ENCODE measurements around the gene CERS6. TPM values are rescaled to one million over a fixed set of nuclear protein-coding genes. Genes with fewer than 3 reads are reported as not detected.

The CERS6 gene
- total RNA-seq, 2 experiments from 2014 or later = 8.9 to 9.2 TPM

GRCh38 chr2:168449419-168449818, 6.7 kb upstream of the CERS6 start:
- peaks cover 4% of the 10 kb centered on the region for H3K36me3 Mint-ChIP-seq
- H3K27ac Mint-ChIP-seq = no peak overlapping the region
- peaks cover 9% of the 10 kb centered on the region for H3K4me1 Mint-ChIP-seq (ENCODE audit: low read depth)
- no peak for DNase-seq
- intact Hi-C loops (cut with micrococcal nuclease) = no loop called here
- ChIA-PET POLR2A (no interaction called here), CTCF (no interaction called here)
- no peak overlapping the region for H3K4me3 Mint-ChIP-seq
- peaks cover 14% of the 10 kb centered on the region for H3K9me3 Mint-ChIP-seq
- peaks cover 2% of the 10 kb centered on the region for H3K27me3 Mint-ChIP-seq

GRCh38 chr2:168450171-168450570, 5.9 kb upstream of the CERS6 start:
- peaks cover 4% of the 10 kb centered on the region for H3K36me3 Mint-ChIP-seq
- no peak overlapping the region for H3K27ac Mint-ChIP-seq
- peaks cover 8% of the 10 kb centered on the region for H3K9me3 Mint-ChIP-seq
- peaks cover 9% of the 10 kb centered on the region for H3K4me1 Mint-ChIP-seq (ENCODE audit: low read depth)
- no peak overlapping the region for H3K4me3 Mint-ChIP-seq
- peaks cover 2% of the 10 kb centered on the region for H3K27me3 Mint-ChIP-seq
- ChIA-PET POLR2A (no interaction called here), CTCF (interaction anchor here (1.5 kb wide), 1 partner anchor 104 kb away, joined by 4 read pairs; no protein-coding TSS in a partner anchor)
- DNase-seq = no peak
- intact Hi-C loops (cut with micrococcal nuclease) = loop anchor here (10.0 kb wide), 1 partner anchor 255 kb away; no protein-coding TSS in a partner anchor

GRCh38 chr2:168450732-168451131, 5.3 kb upstream of the CERS6 start:
- ChIA-PET CTCF (interaction anchor here (1.5 kb wide), 1 partner anchor 104 kb away, joined by 4 read pairs; no protein-coding TSS in a partner anchor), POLR2A (no interaction called here)
- Mint-ChIP-seq H3K36me3 (peaks cover 4% of the 10 kb centered on the region), H3K4me1 (ENCODE audit: low read depth) (peaks cover 9% of the 10 kb centered on the region), H3K27me3 (peaks cover 2% of the 10 kb centered on the region), H3K4me3 (no peak overlapping the region), H3K9me3 (peaks cover 5% of the 10 kb centered on the region), H3K27ac (no peak overlapping the region)
- intact Hi-C loops (cut with micrococcal nuclease) = loop anchor here (10.0 kb wide), 1 partner anchor 256 kb away; no protein-coding TSS in a partner anchor
- no peak for DNase-seq

GRCh38 chr2:168452781-168453180, 3.3 kb upstream of the CERS6 start:
- H3K9me3 Mint-ChIP-seq = no peaks in the 10 kb centered on the region
- peaks cover 14% of the 10 kb centered on the region for H3K4me1 Mint-ChIP-seq (ENCODE audit: low read depth)
- no peak overlapping the region for H3K4me3 Mint-ChIP-seq
- no peak for DNase-seq
- H3K27me3 Mint-ChIP-seq = peaks cover 2% of the 10 kb centered on the region
- no peaks in the 10 kb centered on the region for H3K36me3 Mint-ChIP-seq
- intact Hi-C loops (cut with micrococcal nuclease) = loop anchor here (10.0 kb wide), 1 partner anchor 258 kb away; no protein-coding TSS in a partner anchor
- H3K27ac Mint-ChIP-seq = no peak overlapping the region
- CTCF ChIA-PET = no interaction called here
- POLR2A ChIA-PET = no interaction called here

- Mint-ChIP-seq H3K4me1 (ENCODE audit: low read depth) (peaks cover 19% of the 10 kb centered on the region), H3K27me3 (no peaks in the 10 kb centered on the region), H3K36me3 (no peaks in the 10 kb centered on the region), H3K4me3 (no peak overlapping the region), H3K9me3 (no peaks in the 10 kb centered on the region), H3K27ac (no peak overlapping the region)
- CTCF ChIA-PET = no interaction called here
- no peak for DNase-seq
- POLR2A ChIA-PET = no interaction called here
- intact Hi-C loops (cut with micrococcal nuclease) = loop anchor here (10.0 kb wide), 1 partner anchor 259 kb away; no protein-coding TSS in a partner anchor
Measured at GRCh38 chr2:168453404-168453803, 2.7 kb upstream of the CERS6 start.

- ChIA-PET POLR2A (interaction anchor here (1.0 to 2.6 kb wide), 2 partner anchors 19 to 35 kb away, joined by 3 to 8 read pairs; no protein-coding TSS in a partner anchor), CTCF (no interaction called here)
- Mint-ChIP-seq H3K4me1 (ENCODE audit: low read depth) (peaks cover 27% of the 10 kb centered on the region), H3K9me3 (no peaks in the 10 kb centered on the region), H3K27me3 (no peaks in the 10 kb centered on the region), H3K27ac (no peak overlapping the region), H3K4me3 (no peak overlapping the region), H3K36me3 (no peaks in the 10 kb centered on the region)
- peak; percentile 27 for DNase-seq
- intact Hi-C loops (cut with micrococcal nuclease) = loop anchor here (2.0 to 10.0 kb wide), 2 partner anchors 22 to 260 kb away; no protein-coding TSS in a partner anchor
Measured at GRCh38 chr2:168454737-168455644, 1.1 kb upstream of the CERS6 start.

- CTCF ChIA-PET = no interaction called here
Measured at GRCh38 chr2:168456521-168457189, 583 bp downstream of the CERS6 start.

GRCh38 chr2:168457190-168457895, 1.3 kb downstream of the CERS6 start:
- H3K36me3 Mint-ChIP-seq = no peaks in the 10 kb centered on the region
- H3K4me1 Mint-ChIP-seq (ENCODE audit: low read depth) = peaks cover 33% of the 10 kb centered on the region
- no peaks in the 10 kb centered on the region for H3K9me3 Mint-ChIP-seq
- CTCF ChIA-PET = no interaction called here
- H3K27ac Mint-ChIP-seq = peak overlapping the region; percentile 59
- no peaks in the 10 kb centered on the region for H3K27me3 Mint-ChIP-seq
- intact Hi-C loops (cut with micrococcal nuclease) = loop anchor here (1.0 to 10.0 kb wide), 3 partner anchors 33 to 263 kb away; partner anchors contain the start of gene STK39
- POLR2A ChIA-PET = interaction anchor here (0.6 to 2.6 kb wide), 2 partner anchors 33 to 100 kb away, joined by 3 to 8 read pairs; no protein-coding TSS in a partner anchor
- H3K4me3 Mint-ChIP-seq = no peak overlapping the region
- peak; percentile 20 for DNase-seq

More at GRCh38 chr2:168456521-168457189, 583 bp downstream of the CERS6 start:
- no peaks in the 10 kb centered on the region for H3K36me3 Mint-ChIP-seq
- H3K4me3 Mint-ChIP-seq = no peak overlapping the region
- intact Hi-C loops (cut with micrococcal nuclease) = loop anchor here (1.0 to 10.0 kb wide), 4 partner anchors 34 to 262 kb away; partner anchors contain the start of gene STK39
- no peaks in the 10 kb centered on the region for H3K9me3 Mint-ChIP-seq
- no peaks in the 10 kb centered on the region for H3K27me3 Mint-ChIP-seq
- H3K4me1 Mint-ChIP-seq (ENCODE audit: low read depth) = peaks cover 30% of the 10 kb centered on the region
- H3K27ac Mint-ChIP-seq = peak overlapping the region; percentile 31
- POLR2A ChIA-PET = interaction anchor here (1.0 to 2.6 kb wide), 4 partner anchors 15 to 36 kb away, joined by 3 to 8 read pairs (median 4); no protein-coding TSS in a partner anchor
- peak; percentile 49 for DNase-seq

GRCh38 chr2:168458139-168458538, 2.1 kb downstream of the CERS6 start:
- Mint-ChIP-seq H3K4me1 (ENCODE audit: low read depth) (peaks cover 33% of the 10 kb centered on the region), H3K4me3 (no peak overlapping the region), H3K27me3 (no peaks in the 10 kb centered on the region), H3K27ac (no peak overlapping the region), H3K36me3 (no peaks in the 10 kb centered on the region), H3K9me3 (no peaks in the 10 kb centered on the region)
- no peak for DNase-seq
- intact Hi-C loops (cut with micrococcal nuclease) = loop anchor here (10.0 kb wide), 1 partner anchor 263 kb away; no protein-coding TSS in a partner anchor
- ChIA-PET CTCF (no interaction called here), POLR2A (interaction anchor here (0.6 kb wide), 1 partner anchor 100 kb away, joined by 3 read pairs; no protein-coding TSS in a partner anchor)

- no peak for DNase-seq
- POLR2A ChIA-PET = no interaction called here
- Mint-ChIP-seq H3K27ac (no peak overlapping the region), H3K27me3 (no peaks in the 10 kb centered on the region), H3K36me3 (no peaks in the 10 kb centered on the region), H3K4me3 (no peak overlapping the region), H3K9me3 (no peaks in the 10 kb centered on the region), H3K4me1 (ENCODE audit: low read depth) (peaks cover 33% of the 10 kb centered on the region)
- intact Hi-C loops (cut with micrococcal nuclease) = loop anchor here (10.0 kb wide), 1 partner anchor 264 kb away; no protein-coding TSS in a partner anchor
- CTCF ChIA-PET = no interaction called here
Measured at GRCh38 chr2:168459256-168459655, 3.2 kb downstream of the CERS6 start.

GRCh38 chr2:168460571-168460970, 4.5 kb downstream of the CERS6 start:
- POLR2A ChIA-PET = interaction anchor here (1.5 kb wide), 1 partner anchor 30 kb away, joined by 5 read pairs; no protein-coding TSS in a partner anchor
- H3K4me3 Mint-ChIP-seq = no peak overlapping the region
- no peak for DNase-seq

More at GRCh38 chr2:168460571-168460970, 4.5 kb downstream of the CERS6 start:
- no peak overlapping the region for H3K27ac Mint-ChIP-seq
- intact Hi-C loops (cut with micrococcal nuclease) = no loop called here
- CTCF ChIA-PET = no interaction called here
- H3K9me3 Mint-ChIP-seq = no peaks in the 10 kb centered on the region
- no peaks in the 10 kb centered on the region for H3K36me3 Mint-ChIP-seq
- H3K4me1 Mint-ChIP-seq (ENCODE audit: low read depth) = peaks cover 45% of the 10 kb centered on the region
- H3K27me3 Mint-ChIP-seq = no peaks in the 10 kb centered on the region
